ENCODE data around the gene EIF3F. TPM values are rescaled to one million over a fixed set of nuclear protein-coding genes. Genes with fewer than 3 reads are reported as not detected.

Gene EIF3F
- total RNA-seq, 1 donor from 2014 or later, result 327 TPM

- DNase-seq (ENCODE audit: extremely low spot score, unreplicated experiment), result peak; percentile 36
- H3K9me3 Mint-ChIP-seq (ENCODE audit: unreplicated experiment), result no peaks in the 10 kb centered on the region
- peak overlapping the region; percentile 59 for H3K4me3 Mint-ChIP-seq (ENCODE audit: unreplicated experiment)
- H3K27me3 Mint-ChIP-seq (ENCODE audit: unreplicated experiment), result peaks cover 45% of the 10 kb centered on the region
- H3K4me1 Mint-ChIP-seq (ENCODE audit: unreplicated experiment), result peaks cover 13% of the 10 kb centered on the region
- no peak for TF ChIP-seq CTCF (IDR thresholded peaks at IDR 0.05)
- no peaks in the 10 kb centered on the region for H3K36me3 Mint-ChIP-seq (ENCODE audit: unreplicated experiment)
- no peak overlapping the region for H3K27ac Mint-ChIP-seq (ENCODE audit: unreplicated experiment)
Observed at GRCh38 chr11:8020244-8020597, 33.1 kb downstream of the EIF3F start.

DNA sequence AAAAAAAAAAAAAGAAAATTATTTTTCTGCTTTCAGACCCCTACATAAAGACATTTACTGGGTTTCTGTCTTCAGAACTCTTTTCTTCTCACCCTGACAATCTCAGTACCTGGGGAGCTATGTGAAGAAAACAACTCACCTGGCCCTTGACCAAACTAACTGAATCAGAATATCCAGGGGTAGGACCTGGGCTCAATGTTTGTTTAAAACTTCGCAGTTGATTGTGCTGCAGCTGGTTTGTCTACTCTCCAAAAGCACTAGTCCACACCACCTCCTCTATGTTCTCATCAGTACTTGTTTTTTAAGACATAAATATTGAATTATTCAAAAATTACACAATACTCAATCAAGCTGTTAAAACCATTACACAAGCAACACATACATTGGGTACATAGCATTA lies 34.8 kb downstream of the EIF3F start:
- H3K9me3 Mint-ChIP-seq (ENCODE audit: unreplicated experiment), result no peaks in the 10 kb centered on the region
- peaks cover 16% of the 10 kb centered on the region for H3K4me1 Mint-ChIP-seq (ENCODE audit: unreplicated experiment)
- no peak for TF ChIP-seq CTCF (IDR thresholded peaks at IDR 0.05)
- DNase-seq (ENCODE audit: extremely low spot score, unreplicated experiment), result no peak
- no peak overlapping the region for H3K4me3 Mint-ChIP-seq (ENCODE audit: unreplicated experiment)
- H3K27me3 Mint-ChIP-seq (ENCODE audit: unreplicated experiment), result peaks cover 30% of the 10 kb centered on the region
- no peaks in the 10 kb centered on the region for H3K36me3 Mint-ChIP-seq (ENCODE audit: unreplicated experiment)
- no peak overlapping the region for H3K27ac Mint-ChIP-seq (ENCODE audit: unreplicated experiment)

DNA sequence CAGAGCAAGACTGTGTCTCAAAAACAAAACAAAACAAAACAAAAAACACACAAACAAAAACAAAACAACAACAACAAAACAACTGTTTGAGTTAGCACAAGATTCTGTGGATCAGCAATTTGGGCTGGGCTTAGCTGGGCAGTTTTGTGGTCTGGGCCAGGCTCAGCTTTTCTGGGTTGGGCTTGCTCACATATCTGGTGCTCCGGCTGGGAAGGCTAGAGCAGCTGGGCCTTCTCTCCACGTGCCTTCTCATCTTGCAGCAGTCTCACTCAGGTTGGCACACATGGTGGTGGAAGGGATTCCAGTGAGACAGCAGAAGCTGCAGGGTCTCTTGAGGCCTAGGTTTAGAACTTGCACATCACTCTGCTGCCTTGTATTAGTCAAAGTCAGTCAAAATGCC lies 35.7 kb downstream of the EIF3F start:
- Mint-ChIP-seq H3K36me3 (ENCODE audit: unreplicated experiment) (no peaks in the 10 kb centered on the region), H3K27me3 (ENCODE audit: unreplicated experiment) (peaks cover 23% of the 10 kb centered on the region), H3K4me3 (ENCODE audit: unreplicated experiment) (no peak overlapping the region), H3K4me1 (ENCODE audit: unreplicated experiment) (peaks cover 16% of the 10 kb centered on the region), H3K27ac (ENCODE audit: unreplicated experiment) (no peak overlapping the region), H3K9me3 (ENCODE audit: unreplicated experiment) (no peaks in the 10 kb centered on the region)
- DNase-seq (ENCODE audit: extremely low spot score, unreplicated experiment), result peak; percentile 48
- TF ChIP-seq CTCF (IDR thresholded peaks at IDR 0.05), result no peak

- no peak overlapping the region for H3K27ac Mint-ChIP-seq (ENCODE audit: unreplicated experiment)
- peaks cover 26% of the 10 kb centered on the region for H3K27me3 Mint-ChIP-seq (ENCODE audit: unreplicated experiment)
- DNase-seq (ENCODE audit: extremely low spot score, unreplicated experiment), result peak; percentile 30
- H3K36me3 Mint-ChIP-seq (ENCODE audit: unreplicated experiment), result no peaks in the 10 kb centered on the region
- no peak for TF ChIP-seq CTCF (IDR thresholded peaks at IDR 0.05)
- H3K9me3 Mint-ChIP-seq (ENCODE audit: unreplicated experiment), result no peaks in the 10 kb centered on the region
- no peak overlapping the region for H3K4me3 Mint-ChIP-seq (ENCODE audit: unreplicated experiment)
- H3K4me1 Mint-ChIP-seq (ENCODE audit: unreplicated experiment), result peaks cover 11% of the 10 kb centered on the region
Observed at GRCh38 chr11:8023831-8024555, 36.9 kb downstream of the EIF3F start.

GRCh38 chr11:8025123-8025522 lies 38.0 kb downstream of the EIF3F start:
- no peak overlapping the region for H3K27ac Mint-ChIP-seq (ENCODE audit: unreplicated experiment)
- no peaks in the 10 kb centered on the region for H3K36me3 Mint-ChIP-seq (ENCODE audit: unreplicated experiment)
- no peak for TF ChIP-seq CTCF (IDR thresholded peaks at IDR 0.05)
- no peaks in the 10 kb centered on the region for H3K9me3 Mint-ChIP-seq (ENCODE audit: unreplicated experiment)
- peaks cover 7% of the 10 kb centered on the region for H3K4me1 Mint-ChIP-seq (ENCODE audit: unreplicated experiment)
- peak; percentile 8 for DNase-seq (ENCODE audit: extremely low spot score, unreplicated experiment)
- H3K27me3 Mint-ChIP-seq (ENCODE audit: unreplicated experiment), result peaks cover 31% of the 10 kb centered on the region
- H3K4me3 Mint-ChIP-seq (ENCODE audit: unreplicated experiment), result no peak overlapping the region

All from osteocyte (in vitro differentiated cells).